ENCODE data around the gene DCTN2.
"Not testable (repeated sequence)": the region's sequence is repeated elsewhere in the genome, so short reads cannot be mapped to it uniquely, and the experiment has no call there.

Gene DCTN2

DNA sequence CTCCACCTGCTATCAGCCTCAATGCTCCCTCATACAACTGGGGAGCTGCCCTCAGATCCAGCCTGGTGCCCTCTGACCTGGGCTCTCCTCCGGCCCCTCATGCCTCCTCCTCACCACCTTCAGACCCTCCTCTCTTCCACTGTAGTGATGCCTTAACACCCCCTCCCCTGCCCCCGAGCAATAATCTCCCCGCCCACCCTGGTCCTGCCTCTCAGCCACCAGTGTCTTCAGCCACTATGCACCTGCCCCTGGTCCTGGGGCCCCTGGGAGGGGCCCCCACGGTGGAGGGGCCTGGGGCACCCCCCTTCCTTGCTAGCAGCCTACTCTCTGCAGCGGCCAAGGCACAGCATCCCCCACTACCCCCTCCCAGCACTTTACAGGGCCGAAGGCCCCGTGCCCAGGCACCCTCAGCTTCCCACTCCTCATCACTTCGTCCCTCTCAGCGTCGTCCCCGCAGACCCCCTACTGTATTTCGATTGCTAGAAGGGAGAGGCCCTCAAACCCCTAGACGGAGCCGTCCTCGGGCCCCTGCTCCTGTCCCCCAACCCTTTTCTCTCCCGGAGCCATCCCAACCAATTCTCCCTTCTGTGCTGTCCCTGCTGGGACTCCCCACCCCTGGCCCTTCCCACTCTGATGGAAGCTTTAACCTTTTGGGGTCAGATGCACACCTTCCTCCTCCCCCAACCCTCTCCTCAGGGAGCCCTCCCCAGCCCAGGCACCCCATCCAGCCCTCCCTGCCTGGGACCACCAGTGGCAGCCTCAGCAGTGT lies 21.2 kb downstream of the DCTN2 start:
- DNase-seq = no peak

DNA sequence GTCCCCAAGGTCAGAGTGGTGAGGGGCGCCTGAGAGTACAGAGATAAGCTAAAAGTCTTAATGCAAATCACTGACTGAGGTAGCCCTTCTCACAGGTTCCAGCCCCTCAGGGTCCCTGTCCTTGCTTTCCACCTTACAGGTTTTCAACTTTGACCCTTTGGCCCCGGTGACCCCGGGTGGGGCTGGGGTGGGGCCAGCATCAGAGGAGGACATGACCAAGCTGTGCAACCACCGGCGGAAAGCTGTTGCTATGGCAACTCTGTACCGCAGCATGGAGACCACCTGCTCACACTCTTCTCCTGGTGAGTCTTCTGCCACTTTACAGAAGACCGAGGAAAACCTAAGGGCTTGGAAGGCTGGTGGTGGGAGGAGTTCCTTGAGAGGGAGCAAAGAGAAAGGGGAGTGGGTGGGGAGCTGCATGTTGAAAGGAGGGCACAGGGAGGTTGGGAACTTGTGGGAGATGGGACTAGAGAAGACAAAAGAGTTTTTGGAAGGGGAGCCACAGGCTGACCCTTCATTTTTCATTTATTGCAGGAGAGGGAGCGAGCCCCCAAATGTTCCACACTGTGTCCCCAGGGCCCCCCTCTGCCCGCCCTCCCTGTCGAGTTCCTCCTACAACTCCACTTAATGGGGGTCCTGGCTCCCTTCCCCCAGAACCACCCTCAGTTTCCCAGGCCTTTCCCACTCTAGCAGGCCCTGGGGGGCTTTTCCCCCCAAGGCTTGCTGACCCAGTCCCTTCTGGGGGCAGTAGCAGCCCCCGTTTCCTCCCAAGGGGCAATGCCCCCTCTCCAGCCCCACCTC lies 22.0 kb downstream of the DCTN2 start:
- DNase-seq = no peak

DNA sequence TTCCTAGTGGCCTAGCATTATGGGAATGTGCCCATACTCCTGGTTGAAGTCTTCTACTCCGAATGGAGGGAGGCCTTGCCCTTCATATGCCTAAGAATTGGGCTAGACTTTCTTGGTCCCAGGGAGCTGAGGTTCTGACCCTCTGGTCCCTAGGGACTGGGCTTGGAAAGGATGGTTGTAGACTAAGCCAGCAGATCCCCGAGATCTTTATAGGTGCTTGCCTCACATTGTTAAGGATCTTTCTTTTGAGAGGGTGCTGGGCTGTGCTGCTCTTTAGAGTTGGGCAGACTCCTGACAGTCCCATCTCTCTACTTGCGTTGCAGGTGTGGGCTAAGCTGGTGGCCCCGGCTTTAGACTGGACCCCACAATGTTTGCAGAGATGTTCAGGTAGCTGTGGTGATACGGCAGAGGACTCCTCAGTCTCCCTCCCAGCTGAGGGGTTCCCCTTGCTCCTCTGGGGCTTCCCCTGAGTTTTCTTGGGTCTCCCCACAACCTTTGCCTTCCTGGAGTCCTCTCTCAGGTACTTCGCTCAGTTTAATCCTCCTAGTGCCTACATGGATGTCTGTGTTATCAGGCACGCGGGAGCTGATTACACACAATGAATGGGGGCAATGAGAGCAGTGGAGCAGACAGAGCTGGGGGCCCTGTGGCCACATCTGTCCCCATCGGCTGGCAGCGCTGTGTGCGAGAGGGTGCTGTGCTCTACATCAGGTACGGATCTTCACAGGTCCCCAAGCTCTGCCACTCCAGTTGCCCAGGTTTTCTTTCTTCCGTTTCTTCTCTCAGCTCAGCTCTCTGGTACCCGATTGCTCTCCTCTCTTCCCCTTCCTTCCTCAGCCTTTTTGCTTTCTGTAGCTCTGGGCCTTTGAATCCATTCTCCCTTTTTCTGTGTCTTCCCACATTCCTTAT lies 23.0 kb downstream of the DCTN2 start:
- no peak for DNase-seq

DNA sequence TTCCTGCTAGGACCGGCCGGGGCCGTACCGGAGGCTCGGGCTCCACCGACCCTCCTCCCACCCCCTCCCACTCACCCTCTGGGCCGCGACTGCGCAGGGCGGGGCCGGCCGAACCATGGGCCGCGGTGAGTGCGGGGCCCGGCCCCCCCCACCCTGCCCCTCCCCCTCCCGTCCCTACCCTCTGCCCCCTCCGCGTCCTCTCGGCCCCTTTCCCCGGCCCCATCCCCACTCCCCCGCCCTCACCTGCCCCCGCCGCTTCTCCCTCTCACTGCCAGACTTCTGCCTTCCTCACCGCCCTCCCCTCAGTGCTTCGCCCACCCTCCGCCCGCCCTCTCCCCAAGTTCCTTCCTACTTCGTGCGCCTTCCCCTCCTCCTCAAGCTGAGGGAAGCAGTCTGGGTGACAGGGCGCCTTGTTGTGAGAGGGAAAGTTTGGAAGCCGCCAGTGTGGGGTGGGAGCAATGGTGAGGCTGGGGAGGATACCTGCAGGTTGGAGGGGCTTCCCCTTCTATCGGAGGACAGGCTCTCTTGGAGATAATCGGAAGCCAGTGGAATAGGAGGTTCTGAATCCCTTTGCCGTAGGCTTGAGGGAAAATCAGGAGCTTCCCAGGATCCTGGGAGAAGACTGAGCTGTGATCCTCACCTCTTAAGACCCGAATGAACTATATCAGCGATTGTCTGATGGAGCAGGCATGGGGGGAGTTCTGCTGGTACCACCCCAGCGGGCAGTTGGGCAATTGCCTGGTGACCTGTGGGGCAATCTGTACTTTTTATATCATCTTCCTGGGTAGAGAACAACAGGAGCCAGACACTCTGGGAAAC lies 23.9 kb downstream of the DCTN2 start:
- peak; percentile 63 for DNase-seq

DNA sequence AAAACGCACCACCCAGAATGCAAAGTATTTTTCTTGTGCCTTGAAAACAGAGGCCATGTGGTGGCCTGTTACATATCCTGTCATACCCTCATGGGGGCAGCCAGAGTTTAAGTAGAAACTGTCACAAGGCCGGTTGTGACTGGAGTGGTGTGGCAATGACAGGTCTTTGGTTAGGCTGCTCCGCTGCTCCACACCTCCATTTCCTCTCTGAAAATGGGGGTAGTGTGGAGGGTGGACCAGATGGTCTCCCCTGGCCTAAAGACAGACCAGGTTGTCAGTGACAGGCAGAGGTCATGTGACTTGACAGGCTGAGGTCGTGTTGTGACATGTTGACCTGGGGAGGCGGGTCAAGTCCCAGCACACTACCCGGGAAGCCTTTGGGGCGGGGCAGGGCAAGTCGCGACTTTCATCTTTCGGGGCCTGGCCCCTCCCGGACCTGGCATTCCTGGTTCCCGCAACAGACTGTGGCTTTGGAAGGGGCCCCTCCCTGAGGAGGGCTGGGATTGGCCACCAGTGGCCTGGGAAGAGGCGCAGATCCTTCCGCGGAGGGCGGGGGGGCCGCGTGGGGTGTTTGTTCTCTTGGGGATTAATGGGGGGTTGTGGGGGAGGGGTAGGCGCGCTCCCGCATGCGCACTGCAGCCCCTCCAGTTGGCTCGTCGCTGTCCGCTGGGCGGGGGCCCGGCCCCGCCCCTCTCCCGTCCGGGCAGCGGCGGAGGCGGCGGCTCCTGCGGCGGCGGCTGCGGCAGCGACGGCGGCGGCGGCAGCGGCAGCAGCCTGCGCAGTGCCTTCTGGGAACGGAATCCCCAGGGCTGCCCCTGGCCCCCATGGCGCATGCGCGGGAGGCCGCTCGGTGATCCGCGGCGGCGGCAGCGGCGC lies 24.7 kb downstream of the DCTN2 start, which contains the start of gene MBD6:
Gene MBD6 (plus strand): TSS at position 814 of the 876 bp plus-strand sequence. CDS start 1,480 bp downstream, outside the sequence.
- peak; percentile 93 for DNase-seq

DNA sequence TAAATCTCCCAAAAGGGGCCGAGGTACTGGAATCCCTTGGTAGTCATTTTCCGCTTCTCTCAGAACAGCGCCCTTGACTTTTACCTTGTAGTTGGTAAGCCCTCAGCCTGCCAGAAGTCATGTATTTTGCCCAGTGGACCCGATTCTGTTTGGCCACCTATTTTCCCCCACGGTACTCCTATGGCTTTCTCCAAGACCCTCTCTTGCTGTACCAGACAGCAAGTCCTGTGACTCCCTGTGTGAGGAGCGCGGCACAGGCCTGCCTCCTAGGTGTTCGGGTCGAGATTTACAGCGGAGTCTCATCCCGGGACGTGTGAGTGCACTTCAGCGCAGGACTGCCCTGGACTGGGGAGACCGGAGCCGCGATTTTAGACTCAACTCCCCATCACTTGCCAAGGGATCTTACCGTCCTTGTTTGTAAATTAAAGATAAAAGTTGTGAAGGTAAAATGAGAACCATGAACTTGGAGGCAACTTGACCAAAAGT lies 25.4 kb downstream of the DCTN2 start:
- no peak for DNase-seq

DNA sequence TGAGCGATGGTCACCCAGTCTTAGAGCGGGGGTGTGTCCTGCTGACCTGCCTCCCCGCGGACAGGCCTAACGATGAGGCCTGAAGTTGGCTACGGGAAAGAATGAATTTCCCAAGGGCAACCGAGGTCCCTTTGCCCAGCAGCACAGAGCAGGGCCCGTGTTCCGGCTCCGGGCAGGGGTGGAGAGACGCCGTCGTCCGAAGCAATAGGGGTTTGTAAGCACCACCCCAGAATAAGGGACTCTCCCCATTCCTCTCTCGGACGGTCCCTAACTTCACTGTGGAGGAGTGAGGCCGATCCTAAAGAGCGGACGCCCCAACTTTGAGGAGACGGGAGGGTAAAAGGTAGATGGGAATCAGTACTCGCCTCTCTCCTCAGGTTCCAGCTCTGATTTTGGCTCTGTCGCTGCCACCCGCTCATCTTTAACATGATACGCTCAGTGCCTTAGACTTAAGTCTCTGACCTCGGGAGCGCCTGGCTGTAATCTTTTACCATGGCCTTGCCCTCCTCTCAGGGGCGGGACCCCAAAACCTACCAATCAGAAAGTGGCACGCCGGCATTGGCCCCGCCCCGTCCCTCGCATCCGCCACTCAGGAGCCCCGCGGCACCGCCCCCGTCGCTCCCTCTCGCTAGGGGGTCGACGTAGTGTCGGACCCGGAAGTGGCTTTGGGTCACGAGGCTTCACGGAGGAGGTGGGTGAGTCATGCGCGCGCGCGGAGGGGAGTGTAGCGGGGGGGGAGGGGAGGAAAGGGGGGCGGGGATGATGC lies 26.8 kb downstream of the DCTN2 start, which contains the start of gene DDIT3:
Gene DDIT3 (minus strand): TSS at position 462 of the 766 bp plus-strand sequence. CDS start 3,108 bp downstream, outside the sequence.
- DNase-seq = peak; percentile 99

DNA sequence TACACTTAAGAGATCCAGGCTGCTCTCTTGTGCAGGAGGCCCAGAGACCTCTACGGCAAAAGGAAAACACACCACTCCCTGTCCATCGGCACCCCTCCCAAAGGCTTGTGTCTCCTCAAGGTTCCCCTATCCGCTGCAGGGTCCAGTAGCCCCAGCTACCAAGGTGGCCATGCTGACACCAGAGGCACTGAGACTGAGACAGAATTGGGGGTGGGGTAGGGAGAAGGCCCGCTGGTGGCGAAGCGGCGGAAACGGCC lies 27.3 kb downstream of the DCTN2 start:
- DNase-seq = peak; percentile 46

DNA sequence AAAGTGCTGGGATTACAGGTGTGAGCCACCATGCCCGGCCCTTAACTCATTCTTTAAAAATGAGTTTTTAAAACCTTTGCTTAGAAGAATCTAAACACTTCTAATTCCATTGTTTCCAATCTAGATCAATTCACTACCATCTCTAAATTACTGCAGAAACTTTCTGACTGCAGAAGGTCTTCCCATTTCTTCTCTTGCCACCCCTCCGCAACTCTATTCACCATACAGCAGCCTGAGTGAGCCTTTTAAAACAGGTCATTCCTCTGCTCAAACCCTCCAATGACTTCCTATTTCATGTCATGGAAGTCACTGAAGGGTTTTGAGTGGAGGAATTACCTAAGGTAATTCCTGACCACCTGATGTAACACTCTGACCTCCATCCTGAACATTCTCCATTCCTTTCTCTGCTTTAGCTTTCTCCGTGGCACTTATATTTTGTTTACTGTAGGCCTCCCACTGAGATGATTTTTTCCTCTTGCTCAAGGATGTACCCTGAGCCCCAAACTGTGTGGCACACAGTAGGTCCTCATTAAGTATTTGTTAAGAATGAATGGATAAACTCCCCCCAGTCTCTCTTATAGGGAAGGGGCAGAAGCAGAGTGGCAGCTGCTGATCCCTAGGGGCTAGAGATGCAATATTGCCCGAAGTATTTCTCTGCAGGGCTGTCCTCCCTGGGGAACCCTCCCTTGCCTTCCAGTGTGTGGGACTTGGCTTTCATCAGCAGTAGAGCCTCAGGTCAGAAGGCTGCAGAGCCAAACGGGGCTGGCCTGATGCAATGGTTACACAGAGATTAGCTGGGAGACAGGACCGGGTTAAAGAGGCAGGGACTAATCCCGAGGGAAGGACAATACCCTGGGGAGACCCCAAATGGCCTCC lies 27.8 kb downstream of the DCTN2 start:
- DNase-seq = peak; percentile 10

DNA sequence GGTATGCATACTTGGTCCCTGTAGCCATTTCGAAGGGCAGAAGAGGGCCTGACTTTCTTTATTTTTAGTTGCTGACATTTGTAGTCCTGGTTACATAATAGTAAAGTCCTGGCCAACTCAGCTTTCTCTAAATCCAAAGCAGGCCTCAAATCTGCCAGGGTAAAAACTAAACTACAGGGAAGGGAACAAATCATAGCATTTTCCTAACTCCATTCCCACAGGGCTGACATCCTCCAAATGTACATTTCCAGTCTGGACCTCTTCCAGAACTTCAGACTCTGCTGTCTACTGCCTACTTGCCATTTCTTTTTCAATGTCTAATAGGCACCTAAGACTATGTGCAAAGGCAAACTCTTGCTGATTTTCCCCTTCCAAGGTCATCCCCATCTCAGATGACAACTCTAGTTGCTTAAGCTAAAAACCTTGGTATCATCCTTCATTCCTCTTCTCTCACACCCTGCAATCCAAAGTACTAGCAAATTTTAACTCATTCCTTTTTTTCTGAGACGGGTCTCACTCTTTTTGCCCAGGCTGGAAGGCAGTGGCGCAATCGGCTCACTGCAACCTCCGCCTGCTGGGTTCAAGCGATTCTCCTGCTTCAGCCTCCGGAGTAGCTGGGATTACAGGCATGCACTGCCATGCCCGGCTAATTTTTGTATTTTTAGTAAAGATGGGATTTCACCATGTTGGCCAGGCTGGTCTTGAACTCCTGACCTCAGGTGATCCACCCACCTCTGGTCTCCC lies 28.6 kb downstream of the DCTN2 start:
- DNase-seq = peak; percentile 16

DNA sequence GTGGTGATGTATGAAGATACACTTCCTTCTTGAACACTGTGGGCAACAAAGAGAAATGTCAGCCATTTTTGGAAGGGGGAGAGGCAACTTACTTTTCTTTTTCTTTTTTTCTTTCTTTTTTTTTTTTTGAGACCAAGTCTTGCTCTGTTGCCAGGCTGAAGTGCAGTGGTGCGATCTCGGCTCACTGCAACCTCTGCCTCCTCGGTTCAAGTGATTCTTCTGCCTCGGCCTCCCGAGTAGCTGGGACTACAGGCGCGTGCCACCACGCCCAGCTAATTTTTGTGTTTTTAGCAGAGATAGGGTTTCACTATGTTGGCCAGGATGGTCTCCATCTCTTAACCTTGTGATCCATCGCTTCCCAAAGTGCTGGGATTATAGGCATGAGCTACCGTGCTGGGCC lies 29.3 kb downstream of the DCTN2 start:
- not testable (repeated sequence) for DNase-seq

DNA sequence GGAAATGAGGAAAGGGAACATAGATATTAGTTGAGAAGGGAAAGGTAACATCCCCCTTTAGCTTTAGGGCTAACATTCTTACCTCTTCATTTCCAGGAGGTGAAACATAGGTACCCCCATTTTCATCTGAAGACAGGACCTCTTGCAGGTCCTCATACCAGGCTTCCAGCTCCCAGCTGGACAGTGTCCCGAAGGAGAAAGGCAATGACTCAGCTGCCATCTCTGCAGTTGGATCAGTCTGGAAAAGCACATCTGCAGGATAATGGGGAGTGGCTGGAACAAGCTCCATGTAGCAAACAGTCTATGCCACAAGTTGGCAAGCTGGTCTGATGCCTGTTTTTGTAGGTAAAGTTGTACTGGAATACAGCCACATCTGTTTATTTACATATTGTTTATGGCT lies 29.8 kb downstream of the DCTN2 start:
- DNase-seq = no peak

DNA sequence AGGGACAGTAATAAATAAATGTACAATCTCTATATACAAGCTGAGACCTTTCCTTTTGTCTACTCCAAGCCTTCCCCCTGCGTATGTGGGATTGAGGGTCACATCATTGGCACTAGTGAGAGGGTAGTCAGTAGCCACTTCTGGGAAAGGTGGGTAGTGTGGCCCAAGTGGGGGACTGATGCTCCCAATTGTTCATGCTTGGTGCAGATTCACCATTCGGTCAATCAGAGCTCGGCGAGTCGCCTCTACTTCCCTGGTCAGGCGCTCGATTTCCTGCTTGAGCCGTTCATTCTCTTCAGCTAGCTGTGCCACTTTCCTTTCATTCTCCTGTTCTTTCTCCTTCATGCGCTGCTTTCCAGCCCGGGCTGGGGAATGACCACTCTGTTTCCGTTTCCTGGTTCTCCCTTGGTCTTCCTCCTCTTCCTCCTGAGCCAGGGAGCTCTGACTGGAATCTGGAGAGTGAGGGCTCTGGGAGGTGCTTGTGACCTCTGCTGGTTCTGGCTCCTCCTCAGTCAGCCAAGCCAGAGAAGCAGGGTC lies 30.3 kb downstream of the DCTN2 start:
- peak; percentile 16 for DNase-seq

DNA sequence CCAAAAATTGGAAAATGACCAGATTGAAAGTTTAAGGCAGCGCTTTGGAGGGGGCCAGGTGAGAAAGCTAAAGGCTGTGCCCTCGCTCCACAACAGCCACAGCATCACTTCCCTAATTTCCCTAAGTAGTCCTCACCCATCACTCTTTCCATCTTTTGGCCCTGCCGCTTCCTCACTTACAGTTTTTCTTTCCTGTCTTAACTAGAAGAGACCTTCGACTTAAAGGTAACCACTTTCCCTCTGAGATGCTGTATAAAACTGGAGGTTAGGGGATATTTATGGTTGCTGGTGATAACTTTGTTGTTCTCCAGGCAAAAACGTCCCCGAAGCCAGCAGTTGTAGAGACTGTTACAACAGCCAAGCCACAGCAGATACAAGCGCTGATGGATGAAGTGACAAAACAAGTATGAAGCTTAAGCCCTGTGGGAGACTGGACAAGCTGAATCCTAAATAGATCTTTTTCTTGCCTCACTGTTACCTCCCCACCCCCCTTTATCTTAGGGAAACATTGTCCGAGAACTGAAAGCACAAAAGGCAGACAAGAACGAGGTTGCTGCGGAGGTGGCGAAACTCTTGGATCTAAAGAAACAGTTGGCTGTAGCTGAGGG lies 31.0 kb downstream of the DCTN2 start:
- DNase-seq = no peak

DNA sequence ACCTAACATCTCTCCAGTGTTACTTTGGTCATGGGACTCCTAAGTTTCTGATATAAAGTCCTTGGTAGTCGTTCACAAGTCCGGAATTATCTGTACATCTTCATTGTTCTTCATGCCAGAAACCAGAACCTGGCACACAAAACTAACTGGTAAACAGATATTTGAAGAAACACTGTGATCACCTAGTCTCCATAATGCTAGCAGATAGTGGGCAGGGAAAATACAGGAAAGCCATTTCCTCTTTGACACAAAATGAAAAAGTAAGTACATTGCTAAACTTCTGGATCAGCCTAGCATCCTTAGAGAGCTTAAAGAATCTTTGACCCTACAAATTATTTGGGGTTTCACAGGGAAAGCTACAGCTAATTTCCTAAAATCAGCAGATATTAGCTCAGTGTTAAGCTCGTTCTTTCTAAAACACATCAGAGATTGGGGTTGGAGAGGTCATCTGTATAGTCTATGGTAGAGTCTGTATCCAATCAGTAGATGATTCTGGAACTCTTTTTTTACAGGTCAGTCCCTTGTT lies 31.5 kb downstream of the DCTN2 start:
- DNase-seq = no peak

DNA sequence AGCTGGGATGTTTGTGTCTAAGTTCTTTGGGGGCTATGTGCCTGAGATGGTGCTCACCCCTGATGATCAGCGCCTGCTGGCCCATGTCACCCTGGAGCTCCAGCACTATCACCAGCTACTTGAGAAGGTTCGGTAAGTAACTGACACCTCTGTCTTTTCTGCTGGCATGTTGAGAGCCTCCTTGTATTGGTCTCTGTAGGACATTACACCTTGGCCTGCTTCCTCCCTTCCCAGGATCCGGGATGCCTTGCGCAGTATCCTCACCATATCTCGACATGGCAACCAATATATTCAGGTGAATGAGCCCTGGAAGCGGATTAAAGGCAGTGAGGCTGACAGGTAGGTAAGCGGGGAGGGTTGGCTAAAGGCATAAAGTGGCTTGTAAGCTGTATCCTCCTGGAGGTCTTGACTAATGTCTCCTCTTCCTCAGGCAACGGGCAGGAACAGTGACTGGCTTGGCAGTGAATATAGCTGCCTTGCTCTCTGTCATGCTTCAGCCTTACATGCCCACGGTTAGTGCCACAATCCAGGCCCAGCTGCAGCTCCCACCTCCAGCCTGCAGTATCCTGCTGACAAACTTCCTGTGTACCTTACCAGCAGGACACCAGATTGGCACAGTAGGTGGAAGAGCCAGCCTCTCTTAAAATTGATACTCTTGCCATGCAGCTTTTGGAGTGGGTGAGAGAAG lies 32.1 kb downstream of the DCTN2 start:
- no peak for DNase-seq

DNA sequence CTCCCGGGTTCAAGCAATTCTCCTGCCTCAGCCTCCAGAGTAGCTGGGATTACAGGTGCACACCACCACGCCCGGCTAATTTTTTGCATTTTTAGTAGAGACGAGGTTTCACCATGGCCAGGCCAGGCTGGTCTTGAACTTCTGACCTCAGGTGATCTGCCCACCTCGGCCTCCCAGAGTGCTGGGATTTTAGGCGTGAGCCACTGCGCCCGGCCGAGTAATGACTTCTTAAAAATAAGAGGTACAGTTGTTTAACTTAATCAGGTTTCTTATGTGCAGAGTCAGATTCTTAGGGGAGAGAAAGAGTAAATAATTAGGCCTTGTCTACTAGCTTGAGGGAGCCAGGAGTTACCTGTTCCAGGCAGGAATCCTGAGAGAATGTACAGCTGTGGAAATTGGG lies 32.7 kb downstream of the DCTN2 start:
- DNase-seq = not testable (repeated sequence)

All from CD4-positive, alpha-beta T cell treated with Interleukin-17A for 1 hour (primary cell).